Breast epithelium (tissue), 4 donors: ENCODE measurements around the gene TWF2. TPM values are rescaled to one million over a fixed set of nuclear protein-coding genes. Genes with fewer than 3 reads are reported as not detected.

Experiments used
- DNase-seq, 2 donors: peaks; one replicate each; pipeline ENCODE4 v3.0.0-alpha.2; 2019; ENCODE audit warnings: low spot score in 2 of 2
- H3K27ac ChIP-seq, 2 donors: fragments of 200-600 bp; sonication (generic) in 1 of 2; one replicate each; pipeline ENCODE4 v1.5.1; 2016 to 2019; ENCODE audit warnings: mild to moderate bottlenecking in 1 of 2
- H3K27me3 ChIP-seq, 2 donors: fragments of 200-600 bp; sonication (generic) in 1 of 2; one replicate each; pipeline versions ENCODE4 v1.5.1 to v1.6.0; 2017 to 2019; ENCODE audit warnings: control low read depth in 1 of 2, mild to moderate bottlenecking in 1 of 2
- H3K36me3 ChIP-seq: fragments of 200-600 bp; one replicate; pipeline ENCODE4 v1.5.1; 2019
- H3K4me1 ChIP-seq, 2 donors: fragments of 200-600 bp; sonication (generic); one replicate each; pipeline ENCODE4 v1.5.1; 2016 to 2019; ENCODE audit warnings: control low read depth in 1 of 2
- H3K4me3 ChIP-seq, 3 donors: fragments of 200-600 bp; sonication (generic); 1 replicate in 2 of 3; 2 replicates in 1 of 3; pipeline ENCODE4 v1.5.1; 2016 to 2019; ENCODE audit warnings: mild to moderate bottlenecking in 3 of 3, moderate library complexity in 2 of 3
- H3K9me3 ChIP-seq, 2 donors: fragments of 200-600 bp; sonication (generic) in 1 of 2; one replicate each; pipeline ENCODE4 v1.5.1; 2016 to 2019; ENCODE audit warnings: control low read depth in 1 of 2
- POLR2A ChIP-seq: fragments of 450-650 bp; IDR thresholded peaks from one replicate; pipeline ENCODE4 v1.6.1; 2016; ENCODE audit warnings: antibody characterized with exemption, mild to moderate bottlenecking, moderate library complexity
- POLR2AphosphoS5 ChIP-seq, 3 donors: sonication (generic); formaldehyde crosslinking; IDR thresholded peaks; one replicate each; pipeline ENCODE4 v1.6.1; 2017; ENCODE audit warnings: antibody characterized with exemption in 3 of 3
- intact Hi-C: fragments of 100-400 bp; cut with DNase I; formaldehyde crosslinking; loops from one replicate; pipeline ENCODE4 v1.15.1; 2023; ENCODE audit warnings: low total_unique reads
- total RNA-seq, 3 donors: library from RNA; depleted of rRNA; stranded (reverse); fragments of >200 nt; gene quantifications; one replicate each; pipeline ENCODE4 v1.1.0, GENCODE V29; 2016
- TF ChIP-seq, protein P1 (sequence below), 3 donors: fragments of 450-650 bp; IDR thresholded peaks; one replicate each; pipeline ENCODE4 v1.5.1; 2016 to 2017; ENCODE audit warnings: antibody characterized with exemption in 3 of 3, mild to moderate bottlenecking in 3 of 3, moderate library complexity in 3 of 3

Gene TWF2
- total RNA-seq, 3 donors from 2014 or later: 52.7 to 84.5 (median 65.2) TPM

DNA sequence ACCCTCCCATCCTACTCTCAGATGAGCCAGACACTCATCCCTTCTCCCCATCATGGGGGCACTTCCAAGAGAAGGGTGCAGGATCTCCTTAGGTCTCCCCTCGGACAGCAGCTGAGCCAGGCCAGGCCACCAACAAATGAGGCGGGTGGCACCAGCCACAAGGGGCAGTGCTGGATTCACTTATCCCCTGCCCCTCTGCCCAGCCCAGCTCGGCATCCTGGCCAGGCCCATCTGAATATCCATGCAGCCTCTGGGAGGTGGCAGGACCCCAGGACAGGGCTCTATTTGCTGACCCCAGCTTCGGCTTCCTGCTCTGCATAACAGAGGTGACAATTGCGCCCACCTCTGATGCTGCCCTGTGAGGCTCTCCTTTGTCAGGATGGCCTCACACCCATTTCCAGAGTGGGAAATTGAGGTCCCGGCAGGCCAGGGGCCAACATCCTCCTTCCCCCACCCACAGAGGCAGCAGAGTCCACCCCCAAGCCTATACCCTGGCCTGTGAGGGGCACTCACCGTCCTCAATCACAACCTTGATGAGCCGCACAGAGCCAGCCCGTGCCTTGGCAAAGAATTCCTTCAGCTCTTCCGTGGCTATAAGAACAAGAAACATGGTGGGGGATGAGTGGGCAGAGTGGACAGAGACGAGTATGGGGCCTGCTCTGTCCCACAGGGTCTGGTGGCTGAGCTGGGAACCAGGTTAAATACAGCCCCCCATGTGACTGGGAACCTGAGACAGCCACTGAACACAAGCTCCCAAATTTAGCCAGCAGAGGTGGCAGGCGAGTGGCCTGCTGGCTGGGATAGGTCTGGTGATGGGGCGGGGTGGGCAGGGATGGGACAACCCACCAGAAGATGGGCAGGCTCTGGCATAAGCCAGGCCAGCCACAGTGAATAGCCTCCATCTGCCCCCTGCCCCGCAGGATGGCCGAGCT is 4.2 kb downstream of the TWF2 start:
- TF ChIP-seq POLR2A (no peak), POLR2AphosphoS5 (IDR thresholded peaks at IDR 0.05) (no peak)
- TF ChIP-seq, protein P1, sequence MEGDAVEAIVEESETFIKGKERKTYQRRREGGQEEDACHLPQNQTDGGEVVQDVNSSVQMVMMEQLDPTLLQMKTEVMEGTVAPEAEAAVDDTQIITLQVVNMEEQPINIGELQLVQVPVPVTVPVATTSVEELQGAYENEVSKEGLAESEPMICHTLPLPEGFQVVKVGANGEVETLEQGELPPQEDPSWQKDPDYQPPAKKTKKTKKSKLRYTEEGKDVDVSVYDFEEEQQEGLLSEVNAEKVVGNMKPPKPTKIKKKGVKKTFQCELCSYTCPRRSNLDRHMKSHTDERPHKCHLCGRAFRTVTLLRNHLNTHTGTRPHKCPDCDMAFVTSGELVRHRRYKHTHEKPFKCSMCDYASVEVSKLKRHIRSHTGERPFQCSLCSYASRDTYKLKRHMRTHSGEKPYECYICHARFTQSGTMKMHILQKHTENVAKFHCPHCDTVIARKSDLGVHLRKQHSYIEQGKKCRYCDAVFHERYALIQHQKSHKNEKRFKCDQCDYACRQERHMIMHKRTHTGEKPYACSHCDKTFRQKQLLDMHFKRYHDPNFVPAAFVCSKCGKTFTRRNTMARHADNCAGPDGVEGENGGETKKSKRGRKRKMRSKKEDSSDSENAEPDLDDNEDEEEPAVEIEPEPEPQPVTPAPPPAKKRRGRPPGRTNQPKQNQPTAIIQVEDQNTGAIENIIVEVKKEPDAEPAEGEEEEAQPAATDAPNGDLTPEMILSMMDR (IDR thresholded peaks at IDR 0.05): no peak
- Histone ChIP-seq H3K9me3 (no peaks in the 10 kb centered on the region), H3K36me3 (no peaks in the 10 kb centered on the region), H3K27ac (peak overlapping the region in 1 of 2 donors; percentile 94), H3K4me1 (peaks cover 13 to 15% of the 10 kb centered on the region in 2 donors), H3K27me3 (no peaks in the 10 kb centered on the region), H3K4me3 (no peak overlapping the region)
- intact Hi-C loops: loop anchor here (10.0 kb wide), 1 partner anchor 90 kb away; no protein-coding TSS in a partner anchor
- DNase-seq: no peak

- intact Hi-C loops: loop anchor here (10.0 kb wide), 1 partner anchor 91 kb away; no protein-coding TSS in a partner anchor
- Histone ChIP-seq H3K4me3 (no peak overlapping the region), H3K4me1 (peaks cover 13 to 15% of the 10 kb centered on the region in 2 donors), H3K9me3 (no peaks in the 10 kb centered on the region), H3K36me3 (peaks cover 5% of the 10 kb centered on the region), H3K27me3 (no peaks in the 10 kb centered on the region), H3K27ac (peak overlapping the region in 1 of 2 donors; percentile 8)
- DNase-seq: no peak
- TF ChIP-seq, protein P1 (IDR thresholded peaks at IDR 0.05): no peak
- TF ChIP-seq POLR2AphosphoS5 (IDR thresholded peaks at IDR 0.05) (no peak), POLR2A (no peak)
Observed at GRCh38 chr3:52233968-52234367, 5.0 kb downstream of the TWF2 start.

GRCh38 chr3:52233108-52233591 is 5.8 kb downstream of the TWF2 start:
- no peak for TF ChIP-seq POLR2AphosphoS5 (IDR thresholded peaks at IDR 0.05)
- TF ChIP-seq, protein P1 (IDR thresholded peaks at IDR 0.05): no peak
- no peak for TF ChIP-seq POLR2A
- intact Hi-C loops: loop anchor here (10.0 kb wide), 1 partner anchor 92 kb away; no protein-coding TSS in a partner anchor
- no peaks in the 10 kb centered on the region for H3K9me3 ChIP-seq
- peaks cover 13 to 14% of the 10 kb centered on the region in 2 donors for H3K4me1 ChIP-seq
- no peak overlapping the region for H3K27ac ChIP-seq
- no peak overlapping the region for H3K4me3 ChIP-seq
- no peaks in the 10 kb centered on the region for H3K27me3 ChIP-seq
- peaks cover 6% of the 10 kb centered on the region for H3K36me3 ChIP-seq
- DNase-seq: no peak

DNA sequence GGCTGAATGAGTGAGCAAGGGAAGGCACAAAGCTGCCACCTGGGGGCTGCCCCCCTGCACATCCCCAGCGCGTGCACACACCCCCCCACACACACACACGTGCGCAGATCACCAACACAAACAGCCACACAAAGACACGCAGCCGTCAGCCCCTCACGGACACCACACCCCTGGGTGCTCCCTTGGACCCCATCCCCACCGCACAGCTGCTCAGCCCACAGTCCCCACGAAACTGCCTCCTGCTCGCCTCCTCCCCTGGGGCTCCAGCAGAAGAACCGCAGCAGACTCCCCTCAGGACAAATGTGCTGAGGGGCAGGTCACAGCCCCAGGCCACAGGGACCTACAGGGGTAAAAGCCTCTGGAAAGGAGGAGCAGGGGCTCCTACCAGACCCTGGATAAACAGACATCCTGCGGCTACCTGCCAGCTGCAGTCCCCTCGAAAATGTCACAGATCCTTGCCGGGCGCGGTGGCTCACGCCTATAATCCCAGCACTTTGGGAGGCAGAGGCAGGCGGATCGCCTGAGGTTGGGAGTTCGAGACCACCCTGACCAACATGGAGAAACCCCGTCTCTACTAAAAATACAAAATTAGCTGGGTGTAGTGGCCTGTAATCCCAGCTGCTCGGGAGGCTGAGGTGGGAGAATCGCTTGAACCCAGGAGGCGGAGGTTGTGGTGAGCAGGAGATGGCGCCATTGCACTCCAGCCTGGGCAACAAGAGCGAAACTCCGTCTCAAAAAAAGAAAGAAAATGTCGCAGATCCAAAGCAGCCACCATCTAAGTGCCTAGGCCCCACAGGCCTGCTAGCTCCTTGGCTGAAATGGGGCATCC is 6.5 kb downstream of the TWF2 start:
- TF ChIP-seq POLR2AphosphoS5 (IDR thresholded peaks at IDR 0.05) (no peak), POLR2A (no peak)
- TF ChIP-seq, protein P1 (IDR thresholded peaks at IDR 0.05): no peak
- H3K9me3 ChIP-seq: no peaks in the 10 kb centered on the region
- H3K4me1 ChIP-seq: peaks cover 9 to 13% of the 10 kb centered on the region in 2 donors
- no peak overlapping the region for H3K4me3 ChIP-seq
- no peak for DNase-seq
- H3K27ac ChIP-seq: peak overlapping the region in 1 of 2 donors; percentile 1
- peaks cover 6% of the 10 kb centered on the region for H3K36me3 ChIP-seq
- intact Hi-C loops: loop anchor here (10.0 kb wide), 1 partner anchor 92 kb away; no protein-coding TSS in a partner anchor
- no peaks in the 10 kb centered on the region for H3K27me3 ChIP-seq
